Activated T-helper 17 cell treated with anti-CD3 and anti-CD28 coated beads, Interleukin-2, amount 50 U/mL, for 72 hours (primary cell): ENCODE data around the gene CYTH4. TPM values are rescaled to one million over a fixed set of nuclear protein-coding genes. Genes with fewer than 3 reads are reported as not detected.

ENCODE experiments used
- ATAC-seq: fragments of 150-1000 bp; cut with Tn5 transposase; replicated peaks from 2 replicates; pipeline ENCODE4 v1.10.0; 2021; ENCODE audit warnings: mild to moderate bottlenecking, moderate library complexity
- H3K27ac Mint-ChIP-seq: one replicate; pipeline ENCODE4 v1.8.0; 2022; ENCODE audit warnings: mixed read lengths
- H3K27me3 Mint-ChIP-seq: one replicate; pipeline ENCODE4 v1.8.0; 2022; ENCODE audit warnings: mixed read lengths
- H3K36me3 Mint-ChIP-seq: one replicate; pipeline ENCODE4 v1.8.0; 2022; ENCODE audit warnings: low read depth, mild to moderate bottlenecking, mixed read lengths
- H3K4me1 Mint-ChIP-seq: one replicate; pipeline ENCODE4 v1.8.0; 2022; ENCODE audit warnings: mixed read lengths
- H3K4me3 Mint-ChIP-seq: one replicate; pipeline ENCODE4 v1.8.0; 2022; ENCODE audit warnings: mild to moderate bottlenecking, mixed read lengths
- H3K9me3 Mint-ChIP-seq: one replicate; pipeline ENCODE4 v1.8.0; 2022; ENCODE audit warnings: mixed read lengths
- total RNA-seq, 2 donors: library from RNA; stranded (reverse); gene quantifications; one replicate each; pipeline ENCODE4 v1.2.3, GENCODE V29; 2022

The CYTH4 gene
- total RNA-seq, 2 donors from 2014 or later, result 53.7 to 124 TPM

DNA sequence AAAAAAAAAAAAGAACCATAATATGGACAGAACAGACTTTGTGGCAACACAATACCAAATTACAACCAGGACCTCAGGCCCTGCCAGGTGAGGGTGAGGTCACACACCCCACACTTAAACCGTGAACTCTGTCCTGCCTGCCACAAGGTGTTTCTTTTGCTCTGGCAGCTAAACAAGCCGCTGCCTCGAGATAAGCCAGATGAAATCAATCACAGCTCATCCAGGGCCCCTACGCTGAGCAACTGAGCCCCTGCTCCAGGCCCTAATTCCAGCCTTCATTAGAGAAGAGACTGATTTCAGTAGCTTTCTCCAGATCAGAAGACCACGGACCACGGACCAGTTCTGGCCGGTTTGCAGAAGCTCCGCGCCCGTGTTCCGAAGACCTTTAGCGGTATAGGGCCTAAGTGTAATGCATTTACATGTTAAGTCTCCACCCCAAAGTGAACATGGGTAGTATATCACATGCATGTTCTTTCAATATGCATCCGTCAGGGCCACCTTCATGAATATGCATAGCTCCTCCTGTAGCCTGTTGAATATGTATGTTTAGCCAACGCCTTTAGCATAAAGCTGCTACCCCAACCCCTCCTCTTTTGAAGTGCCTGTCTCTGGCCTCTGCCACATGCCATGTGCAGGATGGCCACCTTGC, 23.4 kb upstream of the CYTH4 start:
- peak overlapping the region; percentile 52 for H3K27ac Mint-ChIP-seq

DNA sequence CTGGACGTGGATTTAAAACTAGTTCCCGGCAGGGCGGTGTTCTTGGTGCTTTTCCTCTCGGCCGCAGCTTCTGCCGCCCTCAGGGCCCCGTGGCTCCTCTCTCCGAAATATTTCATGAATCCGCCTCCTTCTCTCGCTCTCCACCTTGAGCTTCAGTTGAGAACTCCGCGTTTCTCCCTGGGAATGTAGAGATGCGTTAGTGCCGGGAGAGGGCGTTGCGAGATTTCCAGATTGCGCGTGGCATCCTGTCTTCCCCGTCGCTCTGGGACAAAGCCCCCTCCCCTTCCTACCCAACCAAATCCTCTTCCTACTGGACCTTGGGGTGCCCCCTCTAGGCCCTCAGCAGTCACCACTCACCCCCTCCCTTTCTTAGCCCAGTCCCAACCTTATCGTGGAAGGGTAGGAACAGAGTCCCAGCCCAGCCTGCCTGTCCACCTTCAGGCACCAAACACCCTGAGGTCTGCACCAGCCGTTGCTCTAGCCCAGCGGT, 22.7 kb upstream of the CYTH4 start:
- H3K36me3 Mint-ChIP-seq, result no peaks in the 10 kb centered on the region
- peak overlapping the region; percentile 50 for H3K4me3 Mint-ChIP-seq

More for the DNA sequence above, 23.4 kb upstream of the CYTH4 start:
- H3K36me3 Mint-ChIP-seq, result no peaks in the 10 kb centered on the region
- ATAC-seq, result no peak
- peaks cover 23% of the 10 kb centered on the region for H3K4me1 Mint-ChIP-seq
- peak overlapping the region; percentile 50 for H3K4me3 Mint-ChIP-seq
- H3K9me3 Mint-ChIP-seq, result no peaks in the 10 kb centered on the region
- no peaks in the 10 kb centered on the region for H3K27me3 Mint-ChIP-seq

GRCh38 chr22:37260155-37260795, 22.0 kb upstream of the CYTH4 start:
- Mint-ChIP-seq H3K4me1 (peaks cover 16% of the 10 kb centered on the region), H3K4me3 (peak overlapping the region; percentile 50), H3K36me3 (no peaks in the 10 kb centered on the region), H3K27ac (no peak overlapping the region), H3K9me3 (no peaks in the 10 kb centered on the region), H3K27me3 (no peaks in the 10 kb centered on the region)
- peak; percentile 25 for ATAC-seq

More for the DNA sequence above, 22.7 kb upstream of the CYTH4 start:
- H3K4me1 Mint-ChIP-seq, result peaks cover 23% of the 10 kb centered on the region
- H3K9me3 Mint-ChIP-seq, result no peaks in the 10 kb centered on the region
- peak overlapping the region; percentile 52 for H3K27ac Mint-ChIP-seq
- ATAC-seq, result no peak
- H3K27me3 Mint-ChIP-seq, result no peaks in the 10 kb centered on the region

DNA sequence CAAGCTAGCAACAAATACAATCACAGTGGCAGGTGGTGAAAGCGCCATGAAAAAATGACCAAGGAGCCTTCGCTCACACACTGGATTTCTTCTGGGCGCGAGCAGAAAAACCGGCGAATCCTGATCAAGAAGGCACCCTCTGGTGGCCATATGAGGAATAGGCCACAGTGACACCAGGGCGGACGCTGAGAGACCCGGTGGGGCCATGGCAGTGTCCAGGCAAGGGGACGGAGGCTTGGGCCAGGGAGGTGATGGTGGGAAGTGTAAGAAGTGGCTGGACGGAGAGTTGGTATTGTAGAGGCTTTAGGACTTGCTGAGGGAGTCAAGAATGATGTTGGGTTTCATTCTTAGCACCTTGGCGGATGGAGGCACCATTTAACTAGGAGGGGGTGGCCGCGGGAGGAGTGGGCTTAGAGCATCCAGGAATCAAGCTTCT, 21.4 kb upstream of the CYTH4 start:
- peaks cover 12% of the 10 kb centered on the region for H3K4me1 Mint-ChIP-seq
- peak; percentile 84 for ATAC-seq
- H3K27ac Mint-ChIP-seq, result peak overlapping the region; percentile 24
- no peaks in the 10 kb centered on the region for H3K36me3 Mint-ChIP-seq
- H3K4me3 Mint-ChIP-seq, result peak overlapping the region; percentile 24
- no peaks in the 10 kb centered on the region for H3K27me3 Mint-ChIP-seq
- no peaks in the 10 kb centered on the region for H3K9me3 Mint-ChIP-seq

- peak overlapping the region; percentile 13 for H3K27ac Mint-ChIP-seq
- no peaks in the 10 kb centered on the region for H3K9me3 Mint-ChIP-seq
- no peaks in the 10 kb centered on the region for H3K27me3 Mint-ChIP-seq
- no peak overlapping the region for H3K4me3 Mint-ChIP-seq
- H3K36me3 Mint-ChIP-seq, result no peaks in the 10 kb centered on the region
- peaks cover 20% of the 10 kb centered on the region for H3K4me1 Mint-ChIP-seq
- no peak for ATAC-seq
Measured at GRCh38 chr22:37262346-37262745, 20.0 kb upstream of the CYTH4 start.

DNA sequence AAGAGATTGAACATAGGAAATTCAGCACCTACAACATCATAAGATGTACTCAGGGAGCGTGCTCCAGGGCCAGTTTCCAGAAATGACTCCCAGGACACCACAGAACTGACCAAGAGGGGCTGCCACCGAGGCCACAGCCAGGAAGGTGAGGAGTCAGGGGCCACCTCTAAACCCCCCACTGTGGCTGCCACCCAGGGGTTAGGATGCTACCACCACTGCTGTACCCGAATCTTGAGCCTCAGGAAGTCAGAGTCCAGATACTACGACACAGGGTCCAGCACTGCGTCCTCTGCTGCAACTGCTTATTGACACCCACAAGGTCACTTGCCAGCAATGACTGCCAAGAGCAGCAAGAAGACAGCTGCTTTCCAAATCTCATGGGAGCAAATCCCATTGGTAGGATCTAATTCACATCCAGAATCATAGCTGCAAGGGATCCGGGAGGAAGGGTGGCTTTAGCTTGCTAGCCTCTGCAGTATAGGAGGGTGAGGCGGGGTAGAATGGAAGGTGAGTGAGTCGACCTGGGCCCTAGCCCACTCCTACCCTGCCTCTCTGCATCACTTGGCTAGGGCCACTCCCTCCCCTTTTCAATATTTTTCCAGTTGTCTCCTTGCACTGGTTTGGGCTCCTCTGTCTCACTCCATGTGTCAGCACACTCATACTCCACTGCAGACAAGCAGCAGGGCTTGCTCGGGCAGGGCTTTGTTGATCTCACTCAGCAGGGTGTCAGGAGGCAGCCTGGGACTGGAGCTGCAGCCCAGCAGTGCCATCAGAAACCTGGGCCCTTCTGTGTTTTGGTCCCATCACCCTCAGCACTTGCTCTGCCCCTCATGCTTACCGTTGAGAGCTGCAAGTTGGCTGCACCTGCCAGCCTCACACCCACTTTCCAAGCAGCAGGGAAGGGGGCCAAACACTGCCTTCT, 18.1 kb upstream of the CYTH4 start:
- Mint-ChIP-seq H3K4me1 (peaks cover 20% of the 10 kb centered on the region), H3K9me3 (no peaks in the 10 kb centered on the region), H3K4me3 (no peak overlapping the region), H3K36me3 (no peaks in the 10 kb centered on the region), H3K27me3 (no peaks in the 10 kb centered on the region), H3K27ac (no peak overlapping the region)
- ATAC-seq, result no peak

DNA sequence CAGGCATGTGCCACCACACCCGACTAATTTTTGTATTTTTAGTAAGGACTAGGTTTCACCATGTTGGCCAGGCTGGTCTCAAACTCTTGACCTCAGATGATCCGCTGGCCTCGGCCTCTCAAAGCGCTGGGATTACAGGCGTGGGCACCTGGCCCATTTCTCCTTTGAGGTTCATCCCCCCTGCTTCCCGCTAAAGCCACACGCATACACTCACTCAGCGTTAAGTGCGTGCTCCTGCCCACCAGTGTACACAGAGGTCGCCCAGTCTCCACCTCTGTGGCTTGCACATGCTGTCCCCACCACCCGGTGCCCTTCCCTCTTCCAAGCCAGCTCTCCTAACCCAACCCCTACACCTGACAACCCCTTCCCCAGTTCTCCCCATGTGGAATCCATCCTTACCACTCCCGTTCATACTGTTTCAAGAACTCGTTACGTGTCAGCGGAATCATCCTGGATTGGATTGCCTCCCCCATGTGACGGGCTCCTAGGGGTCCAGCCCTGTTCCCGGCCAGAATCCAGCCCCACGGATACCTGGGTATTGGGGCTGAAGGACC, 15.7 kb upstream of the CYTH4 start:
- Mint-ChIP-seq H3K27ac (peak overlapping the region; percentile 94), H3K36me3 (no peaks in the 10 kb centered on the region), H3K4me3 (peak overlapping the region; percentile 93), H3K4me1 (peaks cover 18% of the 10 kb centered on the region), H3K9me3 (no peaks in the 10 kb centered on the region), H3K27me3 (no peaks in the 10 kb centered on the region)
- peak; percentile 8 for ATAC-seq

GRCh38 chr22:37267135-37267587, 15.1 kb upstream of the CYTH4 start:
- Mint-ChIP-seq H3K4me1 (peaks cover 18% of the 10 kb centered on the region), H3K9me3 (no peaks in the 10 kb centered on the region), H3K27ac (peak overlapping the region; percentile 94), H3K4me3 (peak overlapping the region; percentile 93), H3K36me3 (no peaks in the 10 kb centered on the region), H3K27me3 (no peaks in the 10 kb centered on the region)
- ATAC-seq, result peak; percentile 94

GRCh38 chr22:37267661-37268413, 14.5 kb upstream of the CYTH4 start:
- Mint-ChIP-seq H3K27me3 (no peaks in the 10 kb centered on the region), H3K27ac (peak overlapping the region; percentile 94), H3K4me1 (peaks cover 18% of the 10 kb centered on the region), H3K4me3 (peak overlapping the region; percentile 93), H3K9me3 (no peaks in the 10 kb centered on the region), H3K36me3 (no peaks in the 10 kb centered on the region)
- ATAC-seq, result peak; percentile 13

DNA sequence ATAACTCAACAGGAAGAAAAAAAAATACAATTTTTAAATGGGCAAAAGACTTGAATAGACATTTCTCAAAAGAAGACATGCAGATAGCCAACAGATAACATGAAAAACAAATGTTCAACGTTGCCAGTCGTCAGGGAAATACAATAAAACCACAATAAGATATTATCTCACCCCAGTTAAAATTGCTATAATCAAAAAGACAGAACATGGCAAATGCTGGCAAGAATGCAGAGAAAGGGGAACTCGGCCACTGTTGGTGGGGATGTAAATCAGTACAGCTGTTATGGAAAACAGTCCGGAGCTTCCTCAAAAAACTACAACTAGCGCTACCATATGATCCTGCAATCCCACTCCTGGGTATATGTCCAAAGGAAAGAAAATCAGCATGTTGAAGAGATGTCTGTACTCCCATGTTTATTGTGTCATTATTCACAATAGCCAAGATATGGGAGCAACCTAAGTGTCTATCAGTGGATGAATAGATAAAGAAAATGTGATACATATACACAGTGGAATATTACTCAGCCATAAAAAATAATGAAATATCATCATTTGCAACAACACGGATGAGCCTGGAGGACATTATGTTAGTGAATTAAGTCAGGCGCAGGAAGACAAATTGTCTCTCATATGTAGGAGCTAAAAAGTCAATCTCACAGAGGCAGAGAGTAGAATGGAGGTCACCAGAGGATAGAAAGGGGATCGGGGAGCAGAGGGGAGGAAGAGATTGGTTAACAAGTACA, 12.2 kb upstream of the CYTH4 start:
- Mint-ChIP-seq H3K9me3 (no peaks in the 10 kb centered on the region), H3K27me3 (no peaks in the 10 kb centered on the region), H3K27ac (no peak overlapping the region), H3K4me3 (no peak overlapping the region), H3K36me3 (no peaks in the 10 kb centered on the region), H3K4me1 (peaks cover 32% of the 10 kb centered on the region)
- no peak for ATAC-seq

DNA sequence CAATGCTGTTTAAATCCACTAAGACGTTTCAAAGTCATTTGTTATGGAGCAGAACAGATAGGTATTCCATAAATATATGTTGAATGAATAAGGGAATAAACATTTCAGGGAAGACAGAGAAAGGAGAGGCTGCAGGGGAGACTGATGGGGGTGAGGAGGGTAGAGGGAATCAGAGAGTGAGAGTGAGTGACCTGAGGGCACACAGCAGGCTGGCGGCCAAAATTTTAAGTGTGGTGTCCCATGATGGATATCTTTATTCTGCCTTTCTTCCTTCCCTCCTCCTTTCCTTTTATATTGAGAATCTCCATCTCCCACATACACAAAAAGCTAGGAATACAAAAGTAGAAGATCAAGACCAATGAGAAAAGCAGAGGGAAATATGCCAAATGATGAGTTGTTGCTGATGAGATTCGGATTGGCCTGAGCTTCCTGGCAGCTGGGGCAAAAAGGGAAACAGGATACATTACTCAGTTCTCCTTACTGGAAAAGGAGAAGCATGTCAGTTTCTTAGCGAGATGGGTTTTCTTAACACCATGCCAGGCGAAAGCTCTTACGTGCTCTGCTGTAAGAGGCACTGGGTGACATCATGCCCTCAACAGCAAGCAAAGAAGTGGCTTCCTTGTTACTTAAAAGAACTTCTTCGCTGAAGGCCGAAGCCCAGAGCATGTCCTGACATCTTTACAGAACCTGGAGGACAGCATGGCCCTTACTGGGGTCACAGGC, 11.2 kb upstream of the CYTH4 start:
- Mint-ChIP-seq H3K27ac (no peak overlapping the region), H3K36me3 (no peaks in the 10 kb centered on the region), H3K9me3 (no peaks in the 10 kb centered on the region), H3K4me3 (no peak overlapping the region), H3K27me3 (no peaks in the 10 kb centered on the region), H3K4me1 (peaks cover 42% of the 10 kb centered on the region)
- ATAC-seq, result no peak

DNA sequence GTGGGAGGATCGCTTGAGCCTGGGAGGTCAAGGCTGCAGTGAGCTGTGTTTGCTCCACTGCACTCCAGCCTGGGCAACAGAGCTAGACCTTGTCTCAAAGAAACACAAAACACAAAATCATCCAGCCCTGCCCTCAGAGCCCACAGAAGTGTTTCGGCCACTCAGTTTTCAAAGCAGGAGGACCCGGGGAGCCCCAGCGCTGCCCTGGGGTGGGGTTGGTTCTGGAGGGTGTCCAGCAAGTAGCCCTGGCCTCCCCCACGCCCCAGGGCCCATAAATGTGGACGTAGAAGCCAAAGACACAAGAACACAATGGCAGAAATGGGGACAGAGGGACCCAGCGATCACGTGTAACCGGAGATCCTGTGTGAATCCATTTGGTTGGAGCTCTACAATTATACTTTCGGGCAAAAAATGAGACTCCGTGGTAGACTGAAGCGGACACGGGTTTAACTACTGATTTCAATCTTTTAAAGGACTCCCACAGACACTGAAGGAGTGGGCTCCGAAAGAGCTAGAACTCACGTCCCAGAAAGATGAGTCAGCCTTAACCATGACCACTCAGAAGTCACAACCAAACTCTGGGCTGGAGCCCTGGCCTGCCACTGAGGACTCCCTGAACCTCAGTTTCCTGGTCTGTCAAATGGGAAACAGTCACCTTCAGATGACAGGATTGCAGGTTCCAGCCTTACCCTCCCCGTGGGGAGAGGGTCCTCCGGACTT, 9.0 kb upstream of the CYTH4 start:
- H3K4me3 Mint-ChIP-seq, result peak overlapping the region; percentile 61
- H3K4me1 Mint-ChIP-seq, result peaks cover 38% of the 10 kb centered on the region
- ATAC-seq, result peak; percentile 88
- H3K27ac Mint-ChIP-seq, result peak overlapping the region; percentile 73
- no peaks in the 10 kb centered on the region for H3K9me3 Mint-ChIP-seq
- no peaks in the 10 kb centered on the region for H3K36me3 Mint-ChIP-seq
- H3K27me3 Mint-ChIP-seq, result no peaks in the 10 kb centered on the region
